ENCODE measurements around the gene ARHGAP21. TPM values are rescaled to one million over a fixed set of nuclear protein-coding genes. Genes with fewer than 3 reads are reported as not detected.

Gene ARHGAP21
- total and polyA plus RNA-seq, 2 experiments from 2014 or later = 15.3 to 44.5 TPM

- no peaks in the 10 kb centered on the region for H3K4me1 ChIP-seq (ENCODE audit: insufficient read depth)
- no peak overlapping the region for H3K4me3 ChIP-seq
- TF ChIP-seq JUNB (IDR thresholded peaks at IDR 0.05; ENCODE audit: unreplicated experiment) (no peak), POLR2AphosphoS5 (IDR thresholded peaks at IDR 0.05; ENCODE audit: low read depth) (no peak)
- no peak for ATAC-seq
- Mint-ChIP-seq H3K4me1 (peaks cover 6% of the 10 kb centered on the region; the same call in 1 of the 3 replicates), H3K36me3 (ENCODE audit: low read depth) (no peaks in the 10 kb centered on the region), H3K27ac (no peak overlapping the region), H3K9me3 (no peaks in the 10 kb centered on the region), H3K27me3 (ENCODE audit: insufficient read depth, low read depth, poor library complexity) (no peaks in the 10 kb centered on the region), H3K4me3 (no peak overlapping the region)
- H3K4me2 ChIP-seq = no peak overlapping the region
- no peaks in the 10 kb centered on the region for H3K9me2 ChIP-seq (ENCODE audit: insufficient read depth)
- no peak overlapping the region for H2AFZ ChIP-seq
- H3K27me3 ChIP-seq (ENCODE audit: insufficient read depth) = no peaks in the 10 kb centered on the region
- H3K27ac ChIP-seq (ENCODE audit: low read depth) = no peak overlapping the region
- no peak for DNase-seq (ENCODE audit: low spot score)
- H3F3A ChIP-seq (replicated peaks; ENCODE audit: low read depth) = no peaks in the 10 kb centered on the region
- H3K79me2 ChIP-seq (replicated peaks; ENCODE audit: insufficient read depth) = peaks cover 95% of the 10 kb centered on the region
- peaks cover 8% of the 10 kb centered on the region; the same call in 1 of the 2 replicates for H4K20me1 ChIP-seq (replicated peaks; ENCODE audit: insufficient read depth)
- H3K36me3 ChIP-seq (ENCODE audit: insufficient read depth) = no peaks in the 10 kb centered on the region
Measured at GRCh38 chr10:24707445-24707844, 16.2 kb downstream of the ARHGAP21 start.

- H3K4me1 Mint-ChIP-seq = peaks cover 6% of the 10 kb centered on the region; the same call in 1 of the 3 replicates
- DNase-seq (ENCODE audit: low spot score) = no peak
- Histone ChIP-seq H3K27me3 (ENCODE audit: insufficient read depth) (no peaks in the 10 kb centered on the region), H3K4me3 (no peak overlapping the region), H4K20me1 (replicated peaks; ENCODE audit: insufficient read depth) (peaks cover 3% of the 10 kb centered on the region; the same call in 1 of the 2 replicates), H3K9me2 (ENCODE audit: insufficient read depth) (no peaks in the 10 kb centered on the region), H2AFZ (no peak overlapping the region), H3K4me1 (ENCODE audit: insufficient read depth) (no peaks in the 10 kb centered on the region), H3K79me2 (replicated peaks; ENCODE audit: insufficient read depth) (peaks cover 95% of the 10 kb centered on the region), H3F3A (replicated peaks; ENCODE audit: low read depth) (no peaks in the 10 kb centered on the region), H3K36me3 (ENCODE audit: insufficient read depth) (no peaks in the 10 kb centered on the region), H3K4me2 (no peak overlapping the region), H3K27ac (ENCODE audit: low read depth) (no peak overlapping the region)
- H3K27me3 Mint-ChIP-seq (ENCODE audit: insufficient read depth, low read depth, poor library complexity) = no peaks in the 10 kb centered on the region
- H3K9me3 Mint-ChIP-seq = no peaks in the 10 kb centered on the region
- no peak overlapping the region for H3K4me3 Mint-ChIP-seq
- peak; percentile 24; the same call in 1 of the 3 replicates for ATAC-seq
- no peaks in the 10 kb centered on the region for H3K36me3 Mint-ChIP-seq (ENCODE audit: low read depth)
- H3K27ac Mint-ChIP-seq = no peak overlapping the region
- TF ChIP-seq JUNB (IDR thresholded peaks at IDR 0.05; ENCODE audit: unreplicated experiment) (no peak), POLR2AphosphoS5 (IDR thresholded peaks at IDR 0.05; ENCODE audit: low read depth) (no peak), ZNF331 (CRISPR knock-in tag; IDR thresholded peaks at IDR 0.05; ENCODE audit: low read depth) (no peak), NANOG (IDR thresholded peaks at IDR 0.05; ENCODE audit: borderline replicate concordance) (no peak), ZNF114 (CRISPR knock-in tag; IDR thresholded peaks at IDR 0.05) (no peak)
- TF ChIP-seq, protein P1, sequence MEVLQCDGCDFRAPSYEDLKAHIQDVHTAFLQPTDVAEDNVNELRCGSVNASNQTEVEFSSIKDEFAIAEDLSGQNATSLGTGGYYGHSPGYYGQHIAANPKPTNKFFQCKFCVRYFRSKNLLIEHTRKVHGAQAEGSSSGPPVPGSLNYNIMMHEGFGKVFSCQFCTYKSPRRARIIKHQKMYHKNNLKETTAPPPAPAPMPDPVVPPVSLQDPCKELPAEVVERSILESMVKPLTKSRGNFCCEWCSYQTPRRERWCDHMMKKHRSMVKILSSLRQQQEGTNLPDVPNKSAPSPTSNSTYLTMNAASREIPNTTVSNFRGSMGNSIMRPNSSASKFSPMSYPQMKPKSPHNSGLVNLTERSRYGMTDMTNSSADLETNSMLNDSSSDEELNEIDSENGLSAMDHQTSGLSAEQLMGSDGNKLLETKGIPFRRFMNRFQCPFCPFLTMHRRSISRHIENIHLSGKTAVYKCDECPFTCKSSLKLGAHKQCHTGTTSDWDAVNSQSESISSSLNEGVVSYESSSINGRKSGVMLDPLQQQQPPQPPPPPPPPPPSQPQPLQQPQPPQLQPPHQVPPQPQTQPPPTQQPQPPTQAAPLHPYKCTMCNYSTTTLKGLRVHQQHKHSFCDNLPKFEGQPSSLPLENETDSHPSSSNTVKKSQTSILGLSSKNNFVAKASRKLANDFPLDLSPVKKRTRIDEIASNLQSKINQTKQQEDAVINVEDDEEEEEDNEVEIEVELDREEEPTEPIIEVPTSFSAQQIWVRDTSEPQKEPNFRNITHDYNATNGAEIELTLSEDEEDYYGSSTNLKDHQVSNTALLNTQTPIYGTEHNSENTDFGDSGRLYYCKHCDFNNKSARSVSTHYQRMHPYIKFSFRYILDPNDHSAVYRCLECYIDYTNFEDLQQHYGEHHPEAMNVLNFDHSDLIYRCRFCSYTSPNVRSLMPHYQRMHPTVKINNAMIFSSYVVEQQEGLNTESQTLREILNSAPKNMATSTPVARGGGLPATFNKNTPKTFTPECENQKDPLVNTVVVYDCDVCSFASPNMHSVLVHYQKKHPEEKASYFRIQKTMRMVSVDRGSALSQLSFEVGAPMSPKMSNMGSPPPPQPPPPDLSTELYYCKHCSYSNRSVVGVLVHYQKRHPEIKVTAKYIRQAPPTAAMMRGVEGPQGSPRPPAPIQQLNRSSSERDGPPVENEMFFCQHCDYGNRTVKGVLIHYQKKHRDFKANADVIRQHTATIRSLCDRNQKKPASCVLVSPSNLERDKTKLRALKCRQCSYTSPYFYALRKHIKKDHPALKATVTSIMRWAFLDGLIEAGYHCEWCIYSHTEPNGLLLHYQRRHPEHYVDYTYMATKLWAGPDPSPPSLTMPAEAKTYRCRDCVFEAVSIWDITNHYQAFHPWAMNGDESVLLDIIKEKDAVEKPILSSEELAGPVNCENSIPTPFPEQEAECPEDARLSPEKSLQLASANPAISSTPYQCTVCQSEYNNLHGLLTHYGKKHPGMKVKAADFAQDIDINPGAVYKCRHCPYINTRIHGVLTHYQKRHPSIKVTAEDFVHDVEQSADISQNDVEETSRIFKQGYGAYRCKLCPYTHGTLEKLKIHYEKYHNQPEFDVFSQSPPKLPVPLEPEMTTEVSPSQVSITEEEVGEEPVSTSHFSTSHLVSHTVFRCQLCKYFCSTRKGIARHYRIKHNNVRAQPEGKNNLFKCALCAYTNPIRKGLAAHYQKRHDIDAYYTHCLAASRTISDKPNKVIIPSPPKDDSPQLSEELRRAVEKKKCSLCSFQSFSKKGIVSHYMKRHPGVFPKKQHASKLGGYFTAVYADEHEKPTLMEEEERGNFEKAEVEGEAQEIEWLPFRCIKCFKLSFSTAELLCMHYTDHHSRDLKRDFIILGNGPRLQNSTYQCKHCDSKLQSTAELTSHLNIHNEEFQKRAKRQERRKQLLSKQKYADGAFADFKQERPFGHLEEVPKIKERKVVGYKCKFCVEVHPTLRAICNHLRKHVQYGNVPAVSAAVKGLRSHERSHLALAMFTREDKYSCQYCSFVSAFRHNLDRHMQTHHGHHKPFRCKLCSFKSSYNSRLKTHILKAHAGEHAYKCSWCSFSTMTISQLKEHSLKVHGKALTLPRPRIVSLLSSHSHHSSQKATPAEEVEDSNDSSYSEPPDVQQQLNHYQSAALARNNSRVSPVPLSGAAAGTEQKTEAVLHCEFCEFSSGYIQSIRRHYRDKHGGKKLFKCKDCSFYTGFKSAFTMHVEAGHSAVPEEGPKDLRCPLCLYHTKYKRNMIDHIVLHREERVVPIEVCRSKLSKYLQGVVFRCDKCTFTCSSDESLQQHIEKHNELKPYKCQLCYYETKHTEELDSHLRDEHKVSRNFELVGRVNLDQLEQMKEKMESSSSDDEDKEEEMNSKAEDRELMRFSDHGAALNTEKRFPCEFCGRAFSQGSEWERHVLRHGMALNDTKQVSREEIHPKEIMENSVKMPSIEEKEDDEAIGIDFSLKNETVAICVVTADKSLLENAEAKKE (CRISPR knock-in tag; IDR thresholded peaks at IDR 0.05) = no peak
- TF ChIP-seq, protein P2, sequence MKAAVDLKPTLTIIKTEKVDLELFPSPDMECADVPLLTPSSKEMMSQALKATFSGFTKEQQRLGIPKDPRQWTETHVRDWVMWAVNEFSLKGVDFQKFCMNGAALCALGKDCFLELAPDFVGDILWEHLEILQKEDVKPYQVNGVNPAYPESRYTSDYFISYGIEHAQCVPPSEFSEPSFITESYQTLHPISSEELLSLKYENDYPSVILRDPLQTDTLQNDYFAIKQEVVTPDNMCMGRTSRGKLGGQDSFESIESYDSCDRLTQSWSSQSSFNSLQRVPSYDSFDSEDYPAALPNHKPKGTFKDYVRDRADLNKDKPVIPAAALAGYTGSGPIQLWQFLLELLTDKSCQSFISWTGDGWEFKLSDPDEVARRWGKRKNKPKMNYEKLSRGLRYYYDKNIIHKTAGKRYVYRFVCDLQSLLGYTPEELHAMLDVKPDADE (IDR thresholded peaks at IDR 0.05) = no peak
- TF ChIP-seq, protein P3, sequence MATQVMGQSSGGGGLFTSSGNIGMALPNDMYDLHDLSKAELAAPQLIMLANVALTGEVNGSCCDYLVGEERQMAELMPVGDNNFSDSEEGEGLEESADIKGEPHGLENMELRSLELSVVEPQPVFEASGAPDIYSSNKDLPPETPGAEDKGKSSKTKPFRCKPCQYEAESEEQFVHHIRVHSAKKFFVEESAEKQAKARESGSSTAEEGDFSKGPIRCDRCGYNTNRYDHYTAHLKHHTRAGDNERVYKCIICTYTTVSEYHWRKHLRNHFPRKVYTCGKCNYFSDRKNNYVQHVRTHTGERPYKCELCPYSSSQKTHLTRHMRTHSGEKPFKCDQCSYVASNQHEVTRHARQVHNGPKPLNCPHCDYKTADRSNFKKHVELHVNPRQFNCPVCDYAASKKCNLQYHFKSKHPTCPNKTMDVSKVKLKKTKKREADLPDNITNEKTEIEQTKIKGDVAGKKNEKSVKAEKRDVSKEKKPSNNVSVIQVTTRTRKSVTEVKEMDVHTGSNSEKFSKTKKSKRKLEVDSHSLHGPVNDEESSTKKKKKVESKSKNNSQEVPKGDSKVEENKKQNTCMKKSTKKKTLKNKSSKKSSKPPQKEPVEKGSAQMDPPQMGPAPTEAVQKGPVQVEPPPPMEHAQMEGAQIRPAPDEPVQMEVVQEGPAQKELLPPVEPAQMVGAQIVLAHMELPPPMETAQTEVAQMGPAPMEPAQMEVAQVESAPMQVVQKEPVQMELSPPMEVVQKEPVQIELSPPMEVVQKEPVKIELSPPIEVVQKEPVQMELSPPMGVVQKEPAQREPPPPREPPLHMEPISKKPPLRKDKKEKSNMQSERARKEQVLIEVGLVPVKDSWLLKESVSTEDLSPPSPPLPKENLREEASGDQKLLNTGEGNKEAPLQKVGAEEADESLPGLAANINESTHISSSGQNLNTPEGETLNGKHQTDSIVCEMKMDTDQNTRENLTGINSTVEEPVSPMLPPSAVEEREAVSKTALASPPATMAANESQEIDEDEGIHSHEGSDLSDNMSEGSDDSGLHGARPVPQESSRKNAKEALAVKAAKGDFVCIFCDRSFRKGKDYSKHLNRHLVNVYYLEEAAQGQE (IDR thresholded peaks at IDR 0.05; ENCODE audit: unreplicated experiment) = no peak
Measured at GRCh38 chr10:24706479-24707118, 17.1 kb downstream of the ARHGAP21 start.

Data from GM23338 (cell line).